GM18909 (cell line): ENCODE data around the gene LMNTD2.
A peak's percentile ranks its signal among the peaks of the same experiment; 100 is the strongest.
"Not testable (repeated sequence)": the region's sequence is repeated elsewhere in the genome, so short reads cannot be mapped to it uniquely, and the experiment has no call there.

Source experiments
- ATAC-seq: cut with Tn5 transposase; IDR thresholded peaks from one replicate; pipeline ENCODE4 v1.9.1; 2021; ENCODE audit warnings: mild to moderate bottlenecking; ENCODE audit not compliant: unreplicated experiment, poor library complexity

Gene LMNTD2

DNA sequence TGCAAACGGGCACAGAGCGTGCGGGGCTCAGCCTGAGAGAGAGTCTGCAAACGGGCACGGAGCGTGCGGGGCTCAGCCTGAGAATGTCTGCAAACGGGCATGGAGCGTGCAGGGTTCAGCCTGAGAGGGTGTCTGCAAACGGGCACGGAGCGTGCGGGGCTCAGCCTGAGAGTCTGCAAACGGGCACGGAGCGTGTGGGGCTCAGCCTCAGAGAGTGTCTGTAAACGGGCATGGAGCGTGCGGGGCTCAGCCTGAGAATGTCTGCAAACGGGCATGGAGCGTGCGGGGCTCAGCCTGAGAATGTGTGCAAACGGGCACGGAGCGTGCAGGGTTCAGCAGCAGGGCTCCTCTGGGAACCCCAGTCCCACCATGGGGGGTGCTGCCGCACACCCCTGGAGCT lies 29.3 kb upstream of the LMNTD2 start:
- no peak for ATAC-seq

DNA sequence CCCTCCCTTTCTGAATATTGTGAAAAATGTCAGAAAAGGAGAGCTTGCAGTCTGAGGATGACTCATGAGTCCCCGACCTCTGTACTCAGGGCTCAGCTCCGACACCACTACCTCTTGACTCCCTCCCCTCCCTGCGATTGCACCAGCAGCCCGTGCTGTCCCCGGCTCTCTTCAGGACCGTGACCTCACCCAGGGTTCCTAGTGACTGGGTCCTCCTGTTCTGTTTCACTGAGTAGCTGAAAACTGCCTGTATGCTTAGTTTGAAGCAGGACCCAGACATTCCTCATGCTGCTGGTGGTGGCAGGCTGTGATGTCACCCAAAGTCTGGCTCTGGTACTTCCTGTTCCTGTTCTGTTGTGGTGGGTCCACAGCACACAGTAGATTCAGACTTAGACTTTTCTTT lies 27.4 kb upstream of the LMNTD2 start:
- no peak for ATAC-seq

DNA sequence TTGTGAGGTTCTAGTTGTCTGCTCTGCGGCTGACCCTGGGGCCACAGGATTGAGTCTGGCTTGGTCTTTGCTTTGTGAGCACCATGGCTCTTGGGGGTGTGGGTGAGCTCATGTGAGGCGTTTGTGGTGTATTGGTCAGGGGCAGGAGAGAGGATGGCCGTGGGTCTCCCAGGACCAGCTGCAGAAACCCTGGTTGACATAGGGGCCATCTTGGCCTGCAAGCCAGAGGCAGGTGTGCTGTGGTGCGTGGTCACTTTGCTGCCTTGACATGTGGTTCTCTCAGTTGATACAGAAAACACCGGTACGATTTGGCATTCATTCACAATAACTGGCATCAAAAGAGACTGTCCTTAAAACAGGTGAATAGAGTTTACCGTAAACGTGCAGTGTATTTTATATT lies 27.0 kb upstream of the LMNTD2 start:
- no peak for ATAC-seq

DNA sequence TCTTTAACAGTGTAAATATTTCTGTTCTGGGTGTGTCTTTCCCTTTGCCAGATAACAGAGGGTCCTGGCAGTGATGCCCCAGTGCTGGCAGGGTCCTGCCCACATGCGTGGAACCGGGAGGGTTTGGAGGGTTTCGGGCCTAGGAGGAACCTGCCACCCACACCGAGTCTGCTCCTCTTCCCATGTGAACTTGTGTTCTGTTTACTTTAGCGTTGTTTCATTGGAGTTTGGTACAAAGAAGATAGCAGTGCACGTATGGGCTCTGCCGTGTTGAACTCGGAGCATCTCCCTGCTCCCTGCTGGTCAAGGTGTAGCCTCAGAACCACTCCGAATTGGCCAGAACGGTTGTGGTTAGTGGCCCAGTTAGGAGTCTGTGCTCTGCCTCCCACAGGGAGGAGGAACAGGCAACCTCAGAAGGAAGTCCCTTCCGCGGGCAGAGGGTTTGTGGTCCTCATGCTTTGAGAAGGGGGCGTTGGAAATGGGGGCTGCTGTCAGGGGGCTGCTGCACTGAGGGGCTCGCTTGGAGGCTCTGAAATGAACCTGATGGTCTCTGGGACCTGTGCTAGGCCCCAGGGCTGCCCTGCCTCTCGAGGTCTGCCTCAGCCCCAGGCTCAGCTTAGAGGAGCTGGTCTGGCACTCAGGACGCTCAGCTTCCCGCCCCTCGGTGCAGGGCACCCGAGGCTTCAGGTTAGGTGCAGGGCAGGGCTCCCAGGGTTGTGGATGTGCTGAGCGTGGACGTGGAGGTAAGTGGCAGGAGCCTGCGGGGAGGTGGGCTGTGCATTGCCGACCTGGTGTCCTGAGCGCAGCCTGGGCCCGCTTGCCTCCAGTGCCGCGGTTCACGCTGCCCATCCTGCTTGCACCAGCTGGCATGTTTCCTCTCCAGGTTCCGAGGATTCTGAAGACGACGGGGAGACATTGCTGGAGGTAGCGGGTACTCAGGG lies 26.1 kb upstream of the LMNTD2 start:
- ATAC-seq, result no peak

DNA sequence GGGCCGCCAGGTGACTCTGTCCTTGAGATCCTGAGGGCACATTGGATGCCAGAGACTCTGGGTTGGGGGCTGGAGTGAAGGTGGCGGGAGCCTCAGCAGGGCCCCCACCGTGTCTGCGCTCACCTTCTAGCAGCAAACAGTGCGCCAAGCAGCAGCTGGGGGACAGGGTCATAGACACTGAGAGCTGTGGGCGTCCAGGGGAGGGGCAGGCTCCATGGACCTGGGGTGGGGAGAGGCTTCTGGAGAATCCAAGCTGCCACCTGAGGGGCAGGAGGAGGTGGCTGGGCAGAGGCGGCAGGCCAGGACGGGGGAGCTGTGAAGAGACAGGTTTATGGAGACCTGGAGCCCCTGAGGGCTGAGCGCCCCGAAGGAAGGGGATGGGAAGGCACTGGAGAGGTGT lies 23.7 kb upstream of the LMNTD2 start:
- no peak for ATAC-seq

DNA sequence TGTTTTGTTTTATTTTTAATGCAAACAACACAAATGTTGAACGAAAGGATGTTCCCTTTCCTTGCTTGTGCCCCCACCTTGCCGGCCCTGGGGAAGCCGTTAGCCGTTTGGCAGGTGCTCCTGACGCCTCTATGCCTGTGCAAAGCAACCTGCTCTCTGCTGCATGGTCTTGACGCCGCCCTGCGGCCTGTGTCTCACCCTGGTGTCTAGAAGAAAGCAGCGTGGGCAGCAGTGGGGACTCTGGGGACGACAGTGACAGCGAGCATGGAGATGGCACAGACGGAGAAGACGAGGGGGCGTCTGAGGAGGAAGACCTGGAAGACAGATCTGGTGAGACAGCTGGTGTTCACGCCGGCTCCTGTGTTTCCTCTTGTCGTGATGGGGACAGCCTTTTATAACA lies 21.2 kb upstream of the LMNTD2 start:
- no peak for ATAC-seq

DNA sequence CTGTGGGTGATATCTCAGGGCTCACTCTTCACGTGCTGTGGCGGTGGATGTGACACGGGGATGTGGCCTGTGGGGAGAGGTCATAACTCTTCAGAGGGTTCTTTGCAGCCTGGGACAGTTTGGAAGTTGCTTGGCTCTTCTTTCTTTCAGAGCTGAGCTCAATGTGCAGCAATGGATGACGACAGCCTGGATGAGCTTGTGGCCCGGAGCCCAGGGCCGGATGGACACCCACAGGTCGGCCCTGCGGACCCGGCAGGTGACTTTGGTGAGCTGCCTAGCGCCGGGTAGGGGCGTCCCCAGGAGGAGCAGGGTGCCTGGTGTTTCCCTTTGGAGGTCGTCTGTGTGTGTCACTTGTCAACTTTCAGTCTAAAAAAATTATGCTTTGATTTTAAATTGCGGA lies 20.8 kb upstream of the LMNTD2 start:
- no peak for ATAC-seq

DNA sequence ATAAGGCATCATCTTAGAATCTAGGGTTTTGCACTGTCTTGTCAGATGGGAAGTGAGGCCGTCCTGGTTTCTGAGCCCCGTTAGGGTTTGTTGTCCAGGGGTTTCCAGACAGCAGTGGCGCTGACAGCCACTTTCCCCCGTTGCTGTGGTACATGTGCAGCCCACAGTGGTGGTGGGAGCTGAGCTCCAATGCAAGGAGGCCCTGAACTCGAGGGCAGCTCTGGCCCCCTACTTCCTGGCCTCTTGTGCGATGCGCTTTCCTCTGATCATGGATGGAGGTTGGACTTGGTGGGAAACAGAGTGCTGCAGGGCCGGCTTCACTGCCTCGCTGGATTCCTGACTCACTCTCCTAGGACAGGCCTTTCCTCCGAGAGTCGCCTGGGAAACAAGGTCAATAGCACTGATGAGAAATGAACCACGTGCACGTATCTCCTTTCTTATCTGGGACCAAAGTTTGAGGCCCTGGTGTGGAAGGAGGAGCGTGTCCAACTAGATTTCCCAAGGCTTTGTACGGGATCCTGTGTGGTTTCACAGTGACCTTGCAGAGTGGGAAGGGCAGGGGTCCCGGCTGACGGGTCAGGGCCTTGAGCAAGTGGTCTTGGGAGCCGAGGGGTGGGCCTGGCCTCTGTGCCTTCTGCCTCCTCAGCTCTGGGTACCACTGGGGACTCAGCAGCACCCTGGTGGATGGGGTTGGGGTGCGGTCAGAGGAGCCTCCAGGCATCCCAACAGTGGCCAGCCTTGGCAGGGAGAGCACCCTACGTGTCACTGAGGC lies 19.5 kb upstream of the LMNTD2 start:
- no peak for ATAC-seq

DNA sequence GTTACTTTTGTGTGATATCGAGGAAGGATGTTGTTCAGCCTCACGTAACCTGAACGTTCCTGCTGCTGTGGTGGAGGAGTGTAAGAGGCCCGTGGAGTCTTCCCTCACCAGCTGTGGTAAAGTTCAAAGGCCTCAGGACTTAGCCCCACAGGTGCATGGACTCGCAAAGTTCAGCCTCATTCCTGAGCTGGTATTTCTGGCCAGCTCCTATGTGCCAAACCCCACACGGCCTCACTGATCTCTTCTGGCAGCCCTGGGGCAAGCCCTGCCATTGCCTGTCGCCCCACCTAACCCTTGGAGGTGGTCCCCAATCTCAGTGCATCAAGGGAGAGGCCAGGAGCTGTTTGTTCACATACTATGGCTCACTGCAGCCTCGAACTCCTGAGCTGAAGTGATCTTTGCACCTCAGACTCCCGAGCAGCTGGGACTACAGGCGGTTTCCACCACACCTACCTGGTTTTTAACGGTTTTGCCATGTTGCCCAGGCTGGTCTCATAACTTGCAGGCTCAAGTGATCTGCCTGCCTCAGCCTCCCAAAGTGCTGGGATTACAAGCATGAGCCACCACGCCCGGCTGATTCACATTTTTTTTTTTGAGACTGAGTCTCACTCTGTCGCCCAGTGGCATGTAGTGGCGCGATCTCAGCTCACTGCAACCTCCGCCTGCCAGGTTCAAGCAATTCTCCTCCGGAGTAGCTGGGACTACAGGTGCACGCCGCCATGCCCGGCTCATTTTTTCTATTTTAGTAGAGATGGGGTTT lies 17.9 kb upstream of the LMNTD2 start:
- no peak for ATAC-seq

DNA sequence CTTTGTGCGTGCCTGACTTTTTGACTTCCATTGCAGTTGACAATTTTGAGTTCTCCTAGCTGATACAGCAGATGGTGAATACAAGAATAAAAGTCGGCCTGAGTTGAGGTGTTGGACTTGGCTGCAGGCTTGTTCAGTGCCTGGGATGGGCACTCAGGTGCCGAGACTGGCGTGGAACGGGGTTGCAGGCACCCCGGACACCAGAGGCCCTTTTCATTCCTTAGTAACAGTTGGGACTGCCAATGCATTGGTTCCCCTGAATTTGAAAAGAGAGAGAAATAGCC lies 17.0 kb upstream of the LMNTD2 start:
- no peak for ATAC-seq

DNA sequence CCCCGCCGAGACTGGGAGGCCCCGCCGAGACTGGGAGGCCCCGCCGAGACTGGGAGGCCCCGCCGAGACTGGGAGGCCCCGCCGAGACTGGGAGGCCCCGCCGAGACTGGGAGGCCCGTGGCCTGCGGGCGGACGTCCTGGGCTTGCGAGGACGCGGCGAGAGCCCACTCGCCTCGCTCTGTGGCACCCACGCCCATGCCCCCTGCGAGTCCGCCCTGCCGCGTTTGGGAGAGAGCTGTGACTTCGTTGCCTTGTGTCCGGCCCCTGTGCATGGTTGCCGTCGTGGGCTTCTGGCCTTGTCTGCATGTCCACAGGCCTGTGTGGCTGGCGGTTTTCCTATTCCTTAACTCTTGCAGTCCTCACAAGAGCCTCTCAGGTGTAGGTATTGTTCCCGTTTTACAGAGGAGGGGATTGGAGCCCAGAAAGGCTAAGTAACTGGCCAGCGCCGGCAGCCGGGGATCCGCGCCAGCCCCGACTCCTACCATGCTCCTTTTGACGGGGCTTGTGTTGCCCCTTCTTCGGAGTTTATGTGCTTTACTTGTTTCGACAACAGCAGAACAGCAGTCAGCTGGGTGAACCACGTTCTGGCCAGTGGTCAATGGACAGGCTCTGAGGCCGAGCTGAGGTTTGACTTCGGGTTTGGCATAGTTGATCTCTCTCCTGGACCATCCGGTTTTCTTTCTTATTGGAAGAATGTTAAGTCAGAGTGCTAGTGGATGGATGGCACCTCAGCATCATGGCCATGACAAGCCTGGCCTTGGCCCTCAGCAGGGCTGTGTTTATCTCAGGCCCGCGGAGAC lies 16.5 kb upstream of the LMNTD2 start:
- no peak for ATAC-seq

DNA sequence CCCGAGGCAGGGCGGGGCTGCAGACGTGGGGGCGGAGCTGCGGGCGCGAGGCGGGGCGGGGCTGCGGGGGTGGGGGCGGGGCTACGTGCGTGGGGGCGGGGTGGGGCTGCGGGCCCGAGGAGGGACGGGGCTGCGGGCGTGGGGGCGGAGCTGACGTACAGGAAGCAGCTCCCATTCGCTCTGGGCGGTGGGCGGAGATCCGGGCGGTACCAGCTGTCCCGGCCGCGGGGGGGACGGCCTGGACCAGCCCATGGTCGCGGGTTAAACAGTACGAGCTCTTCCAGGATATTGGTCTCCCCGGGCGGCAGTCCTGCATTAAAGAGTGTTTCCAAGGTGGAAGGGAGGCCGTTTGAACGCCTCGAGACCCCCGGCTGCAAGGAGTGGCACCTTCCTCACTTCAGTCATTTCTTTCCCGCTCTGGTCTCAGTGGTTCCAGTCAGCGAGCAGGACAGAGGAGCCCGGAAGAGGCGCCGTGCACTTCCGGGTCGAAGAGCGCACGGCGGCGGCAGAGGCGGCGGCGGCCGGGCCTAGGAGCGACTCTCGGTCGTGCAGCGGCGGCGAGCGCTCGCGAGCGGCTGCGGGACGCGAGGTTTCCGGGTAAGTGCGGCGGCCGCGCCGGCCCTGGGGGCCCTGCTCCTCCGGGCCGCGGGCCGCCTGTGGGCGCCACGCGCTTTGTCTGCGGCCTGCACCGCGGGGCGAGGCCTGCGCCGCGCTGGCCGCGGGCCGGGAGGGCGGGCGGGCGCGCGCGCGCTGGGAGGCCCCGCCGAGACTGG lies 15.6 kb upstream of the LMNTD2 start, which contains the start of gene PHRF1:
Gene PHRF1 (plus strand): TSS at position 475 of the 773 bp plus-strand sequence. CDS start 5,043 bp downstream, outside the sequence.
- peak; percentile 85 for ATAC-seq

DNA sequence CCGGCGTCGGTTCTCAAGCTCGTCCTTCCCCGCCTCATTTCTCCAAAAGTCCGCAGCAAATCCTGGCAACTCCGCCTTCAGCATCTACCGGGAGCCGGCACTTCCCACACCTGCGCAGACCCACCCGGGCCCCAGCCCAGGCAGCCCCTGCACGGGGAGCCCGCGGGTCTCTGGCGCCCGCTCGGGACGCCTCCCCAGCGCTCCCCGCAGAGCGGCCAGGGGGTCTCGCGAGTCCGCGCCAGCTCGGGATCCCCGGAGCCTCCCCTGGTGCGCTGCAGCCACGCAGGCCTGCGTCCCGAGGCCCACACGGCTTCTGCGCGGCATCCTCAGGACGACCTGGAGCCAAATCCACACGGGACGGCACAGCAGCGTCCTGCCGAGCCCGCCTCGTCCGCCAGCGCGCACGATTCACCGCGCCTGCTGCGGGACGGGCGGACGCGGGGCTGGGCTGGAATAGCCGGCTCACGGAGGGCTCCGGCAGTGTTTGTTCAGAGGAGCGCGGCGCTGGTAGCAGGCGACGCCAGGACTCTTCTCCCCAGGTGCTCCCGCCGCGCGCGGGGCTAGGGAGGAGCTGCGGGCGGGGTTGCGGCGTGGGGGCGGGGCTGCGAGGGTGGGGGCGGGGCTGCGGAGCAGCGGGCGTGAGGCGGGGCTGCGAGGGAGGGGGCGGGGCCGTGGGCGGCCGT lies 14.9 kb upstream of the LMNTD2 start:
- no peak for ATAC-seq

DNA sequence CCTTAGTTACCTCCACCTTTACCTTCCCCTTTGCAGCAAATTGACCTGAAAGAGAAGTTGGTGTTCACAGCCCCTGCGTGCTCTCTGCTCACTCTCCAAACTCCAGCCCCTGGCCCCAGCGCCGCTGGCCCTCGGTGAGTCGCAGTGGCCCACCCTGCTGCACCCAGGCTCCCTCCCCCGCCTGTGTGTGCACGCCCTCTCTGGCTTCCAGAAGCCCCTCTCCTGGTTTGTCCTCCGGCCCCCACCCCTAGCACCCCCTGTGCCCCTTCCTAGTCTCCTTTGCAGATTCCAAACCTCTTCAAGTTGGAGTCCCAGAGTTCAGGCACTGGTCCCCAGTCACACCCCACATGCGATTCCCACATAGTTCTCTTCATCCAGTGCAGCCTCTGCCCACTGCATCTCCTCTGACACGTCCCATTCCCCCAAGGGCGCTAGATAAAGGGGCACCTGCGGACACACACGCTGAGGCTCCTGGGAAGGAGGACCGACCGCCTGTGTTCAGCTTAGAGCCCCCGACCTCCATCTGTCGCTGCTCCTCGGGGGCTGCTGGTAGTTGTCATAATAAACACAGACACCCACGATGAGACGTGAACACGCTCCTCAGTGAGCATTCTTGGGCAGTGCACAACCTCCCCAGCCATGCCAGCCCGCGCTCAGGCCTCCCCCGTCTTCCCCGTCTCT lies 14.2 kb upstream of the LMNTD2 start:
- no peak for ATAC-seq

DNA sequence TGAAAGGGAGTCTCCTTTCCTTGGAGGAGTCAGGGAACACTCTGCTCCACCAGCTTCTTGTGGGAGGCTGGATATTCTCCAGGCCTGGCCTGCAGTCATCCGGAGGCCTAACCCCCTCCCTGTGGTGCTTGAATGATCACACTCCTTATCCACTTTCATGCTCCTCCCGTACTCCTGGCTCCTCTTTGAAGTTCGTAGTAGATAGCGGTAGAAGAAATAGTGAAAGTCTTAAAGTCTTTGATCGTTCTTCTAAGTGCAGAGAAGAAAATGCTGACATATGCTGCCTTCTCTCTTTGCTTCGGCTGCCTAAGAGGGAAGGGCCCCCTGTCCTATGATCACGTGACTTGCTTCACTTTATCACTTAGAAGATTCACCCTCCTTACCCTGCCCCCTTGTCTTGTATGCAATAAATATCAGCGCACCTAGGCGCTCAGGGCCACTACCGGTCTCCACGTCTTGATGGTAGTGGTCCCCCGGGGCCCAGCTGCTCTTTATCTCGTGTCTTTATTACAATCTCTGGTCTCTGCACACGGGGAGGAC lies 13.6 kb upstream of the LMNTD2 start:
- ATAC-seq, result not testable (repeated sequence)

DNA sequence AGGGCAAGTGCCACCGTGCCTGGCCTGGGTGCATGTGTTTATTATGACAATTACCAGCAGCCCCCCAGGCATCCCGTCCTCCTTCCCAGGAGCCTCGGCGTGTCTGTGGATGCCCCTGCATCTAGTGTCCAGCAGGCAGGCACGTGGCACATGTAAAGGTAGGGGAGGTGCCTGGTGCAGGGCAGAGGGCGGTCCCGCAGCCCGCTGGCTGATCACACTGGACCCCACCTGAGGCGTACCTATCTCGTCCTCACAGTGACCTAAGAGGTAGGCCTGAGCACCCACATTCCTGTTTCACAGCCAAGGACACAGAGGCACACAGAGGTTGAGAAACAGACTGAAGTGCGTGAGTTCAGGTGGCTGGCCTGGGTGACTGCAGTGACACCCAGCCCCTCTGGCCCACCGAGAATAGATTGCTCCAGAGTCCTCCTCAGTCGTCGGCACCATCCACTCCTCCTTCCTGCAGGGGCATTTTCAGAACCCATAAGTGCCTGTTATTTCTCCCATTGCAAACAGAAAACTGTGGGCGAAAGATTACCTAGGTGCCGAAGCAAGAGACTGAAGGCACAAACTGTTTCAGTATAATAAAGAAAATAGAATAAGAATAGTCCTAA lies 12.7 kb upstream of the LMNTD2 start:
- ATAC-seq, result no peak

DNA sequence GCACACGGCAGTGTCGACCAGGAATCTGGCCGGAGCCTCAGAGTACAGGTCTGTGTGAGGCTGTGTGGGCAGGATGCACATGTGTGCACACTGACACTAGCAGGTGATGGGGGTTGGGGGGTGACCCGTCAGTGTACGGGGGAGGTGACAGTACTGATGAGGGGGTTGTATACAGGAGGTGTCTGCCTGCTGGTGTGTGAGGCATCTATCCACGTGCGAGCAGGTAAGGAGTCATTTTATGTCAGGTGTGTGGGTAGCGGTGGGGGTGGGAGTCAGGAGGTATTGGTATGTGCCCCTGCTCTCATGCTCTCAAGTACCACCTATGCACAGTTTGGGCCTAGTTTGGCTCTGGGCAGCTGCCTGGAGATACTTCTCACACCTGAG lies 11.3 kb upstream of the LMNTD2 start:
- no peak for ATAC-seq
